HL-60 (cell line): ENCODE data around the gene RBM33.

Experiments used
- DNase-seq, 2 experiments: peaks; one replicate each; pipeline ENCODE4 v3.0.0-alpha.2; 2010 to 2020; ENCODE audit warnings: low read depth in 1 of 2, low spot score in 1 of 2
- H3K27ac ChIP-seq: fragments of 250-450 bp; sonication (Bioruptor Pico); replicated peaks from 2 replicates; pipeline ENCODE4 v1.5.1; 2020; ENCODE audit warnings: mild to moderate bottlenecking, moderate library complexity
- H3K27me3 ChIP-seq: fragments of 250-450 bp; sonication (Bioruptor Pico); 2 replicates; pipeline ENCODE4 v1.5.1; 2021; ENCODE audit warnings: mild to moderate bottlenecking, moderate library complexity; ENCODE audit not compliant: insufficient read depth, poor library complexity, severe bottlenecking
- H3K4me3 ChIP-seq: replicated peaks from 2 replicates; pipeline ENCODE4 v1.5.1; 2011; ENCODE audit warnings: mild to moderate bottlenecking, control low read depth, low read length; ENCODE audit not compliant: insufficient read depth
- CTCF ChIP-seq: IDR thresholded peaks from one replicate; pipeline ENCODE4 v1.5.1; 2011; ENCODE audit warnings: low read length, control low read depth, inconsistent platforms; ENCODE audit not compliant: insufficient read depth
- GABPA ChIP-seq: IDR thresholded peaks from 2 replicates; pipeline ENCODE4 v1.6.1; 2012; ENCODE audit warnings: low read depth
- POLR2AphosphoS5 ChIP-seq: IDR thresholded peaks from 2 replicates; pipeline ENCODE4 v1.6.1; 2012; ENCODE audit warnings: low read depth
- SPI1 ChIP-seq: IDR thresholded peaks from 2 replicates; pipeline ENCODE4 v1.6.1; 2012; ENCODE audit warnings: low read depth, mild to moderate bottlenecking, borderline replicate concordance
- TF ChIP-seq, protein P1 (sequence below): IDR thresholded peaks from 2 replicates; pipeline ENCODE4 v1.6.1; 2012; ENCODE audit warnings: low read depth; ENCODE audit not compliant: insufficient replicate concordance

The RBM33 gene

GRCh38 chr7:155759740-155760430, 115.4 kb downstream of the RBM33 start:
- TF ChIP-seq, protein P1, sequence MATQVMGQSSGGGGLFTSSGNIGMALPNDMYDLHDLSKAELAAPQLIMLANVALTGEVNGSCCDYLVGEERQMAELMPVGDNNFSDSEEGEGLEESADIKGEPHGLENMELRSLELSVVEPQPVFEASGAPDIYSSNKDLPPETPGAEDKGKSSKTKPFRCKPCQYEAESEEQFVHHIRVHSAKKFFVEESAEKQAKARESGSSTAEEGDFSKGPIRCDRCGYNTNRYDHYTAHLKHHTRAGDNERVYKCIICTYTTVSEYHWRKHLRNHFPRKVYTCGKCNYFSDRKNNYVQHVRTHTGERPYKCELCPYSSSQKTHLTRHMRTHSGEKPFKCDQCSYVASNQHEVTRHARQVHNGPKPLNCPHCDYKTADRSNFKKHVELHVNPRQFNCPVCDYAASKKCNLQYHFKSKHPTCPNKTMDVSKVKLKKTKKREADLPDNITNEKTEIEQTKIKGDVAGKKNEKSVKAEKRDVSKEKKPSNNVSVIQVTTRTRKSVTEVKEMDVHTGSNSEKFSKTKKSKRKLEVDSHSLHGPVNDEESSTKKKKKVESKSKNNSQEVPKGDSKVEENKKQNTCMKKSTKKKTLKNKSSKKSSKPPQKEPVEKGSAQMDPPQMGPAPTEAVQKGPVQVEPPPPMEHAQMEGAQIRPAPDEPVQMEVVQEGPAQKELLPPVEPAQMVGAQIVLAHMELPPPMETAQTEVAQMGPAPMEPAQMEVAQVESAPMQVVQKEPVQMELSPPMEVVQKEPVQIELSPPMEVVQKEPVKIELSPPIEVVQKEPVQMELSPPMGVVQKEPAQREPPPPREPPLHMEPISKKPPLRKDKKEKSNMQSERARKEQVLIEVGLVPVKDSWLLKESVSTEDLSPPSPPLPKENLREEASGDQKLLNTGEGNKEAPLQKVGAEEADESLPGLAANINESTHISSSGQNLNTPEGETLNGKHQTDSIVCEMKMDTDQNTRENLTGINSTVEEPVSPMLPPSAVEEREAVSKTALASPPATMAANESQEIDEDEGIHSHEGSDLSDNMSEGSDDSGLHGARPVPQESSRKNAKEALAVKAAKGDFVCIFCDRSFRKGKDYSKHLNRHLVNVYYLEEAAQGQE, result no peak
- no peak for TF ChIP-seq GABPA
- TF ChIP-seq POLR2AphosphoS5, result no peak

DNA sequence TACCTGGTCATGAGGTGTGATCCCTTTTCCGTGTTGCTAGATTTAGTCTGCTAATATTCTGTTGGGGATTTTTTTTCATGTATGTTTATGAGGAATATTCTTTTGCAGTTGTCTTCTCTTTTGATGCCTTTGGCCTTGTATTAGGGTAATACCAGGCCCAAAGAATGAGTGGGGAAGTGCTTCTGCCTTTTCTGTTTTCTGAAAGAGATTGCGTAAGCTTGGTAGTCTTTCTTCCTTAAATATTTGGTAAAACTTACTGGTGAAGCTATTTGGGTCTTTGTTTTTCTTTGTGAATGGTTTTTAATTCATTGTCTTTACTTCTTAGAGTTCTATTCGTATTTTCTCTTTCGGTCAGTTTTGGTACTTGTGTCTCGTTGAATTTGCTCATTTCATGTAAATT, 116.7 kb downstream of the RBM33 start:
- Histone ChIP-seq H3K27ac (peak overlapping the region; percentile 10), H3K4me3 (no peak overlapping the region), H3K27me3 (no peaks in the 10 kb centered on the region)
- DNase-seq, result peak; percentile 30 to 64
- TF ChIP-seq GABPA, result no peak
- TF ChIP-seq SPI1, result peak; percentile 91

More at GRCh38 chr7:155759740-155760430, 115.4 kb downstream of the RBM33 start:
- Histone ChIP-seq H3K27ac (peak overlapping the region; percentile 10; the same call in 1 of the 2 replicates), H3K4me3 (no peak overlapping the region), H3K27me3 (no peaks in the 10 kb centered on the region)
- DNase-seq, result no peak

- H3K4me3 ChIP-seq, result no peak overlapping the region
- no peak for DNase-seq
- H3K27ac ChIP-seq, result no peak overlapping the region; the same call in 1 of the 2 replicates
- no peak for TF ChIP-seq SPI1
- no peak for TF ChIP-seq GABPA
- TF ChIP-seq CTCF, result no peak
- TF ChIP-seq, protein P1, result no peak
- no peak for TF ChIP-seq POLR2AphosphoS5
- H3K27me3 ChIP-seq, result no peaks in the 10 kb centered on the region
Measured at GRCh38 chr7:155762036-155762435, 117.6 kb downstream of the RBM33 start.

DNA sequence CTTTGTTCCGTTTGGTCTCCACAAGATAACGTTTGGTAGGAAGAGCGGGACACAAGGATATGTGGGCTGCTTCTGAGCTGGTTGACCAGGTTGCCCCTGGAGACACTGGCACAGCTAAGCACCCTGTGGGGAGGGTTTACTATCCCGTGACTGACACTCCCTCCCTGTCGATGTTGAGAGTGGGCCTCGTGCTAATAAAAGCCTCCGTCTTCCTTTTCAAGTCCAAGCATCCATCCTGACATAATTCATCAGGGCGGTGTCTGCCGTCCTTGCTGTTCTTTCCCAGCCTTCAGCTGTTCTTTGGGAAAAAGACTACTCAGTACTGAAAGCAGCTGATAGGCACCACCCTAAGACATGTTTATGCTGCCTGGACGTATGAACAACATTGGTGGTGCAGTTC, 118.2 kb downstream of the RBM33 start:
- Histone ChIP-seq H3K4me3 (no peak overlapping the region), H3K27me3 (no peaks in the 10 kb centered on the region), H3K27ac (no peak overlapping the region)
- TF ChIP-seq POLR2AphosphoS5 (no peak), GABPA (no peak), CTCF (no peak), SPI1 (no peak)
- TF ChIP-seq, protein P1, result no peak
- DNase-seq, result no peak
